GM11168 (cell line): Measurements from ENCODE around the gene CELF4.

Source experiments
- in situ Hi-C: fragments of 300-500 bp; cut with MboI; formaldehyde crosslinking; loops from one replicate; pipeline ENCODE4 v1.12.0; 2022; ENCODE audit warnings: low sequenced_read_pairs; ENCODE audit not compliant: unreplicated experiment

CELF4 gene

GRCh38 chr18:37451239-37451825 is 114.3 kb downstream of the CELF4 start:
- in situ Hi-C loops, result no loop called here

- in situ Hi-C loops, result no loop called here
These were observed 115.0 kb downstream of the CELF4 start for GRCh38 chr18:37450434-37451132.

- in situ Hi-C loops, result no loop called here
These were observed 116.0 kb downstream of the CELF4 start for GRCh38 chr18:37449618-37450017.

- in situ Hi-C loops, result no loop called here
These were observed 116.7 kb downstream of the CELF4 start for GRCh38 chr18:37448946-37449345.

DNA sequence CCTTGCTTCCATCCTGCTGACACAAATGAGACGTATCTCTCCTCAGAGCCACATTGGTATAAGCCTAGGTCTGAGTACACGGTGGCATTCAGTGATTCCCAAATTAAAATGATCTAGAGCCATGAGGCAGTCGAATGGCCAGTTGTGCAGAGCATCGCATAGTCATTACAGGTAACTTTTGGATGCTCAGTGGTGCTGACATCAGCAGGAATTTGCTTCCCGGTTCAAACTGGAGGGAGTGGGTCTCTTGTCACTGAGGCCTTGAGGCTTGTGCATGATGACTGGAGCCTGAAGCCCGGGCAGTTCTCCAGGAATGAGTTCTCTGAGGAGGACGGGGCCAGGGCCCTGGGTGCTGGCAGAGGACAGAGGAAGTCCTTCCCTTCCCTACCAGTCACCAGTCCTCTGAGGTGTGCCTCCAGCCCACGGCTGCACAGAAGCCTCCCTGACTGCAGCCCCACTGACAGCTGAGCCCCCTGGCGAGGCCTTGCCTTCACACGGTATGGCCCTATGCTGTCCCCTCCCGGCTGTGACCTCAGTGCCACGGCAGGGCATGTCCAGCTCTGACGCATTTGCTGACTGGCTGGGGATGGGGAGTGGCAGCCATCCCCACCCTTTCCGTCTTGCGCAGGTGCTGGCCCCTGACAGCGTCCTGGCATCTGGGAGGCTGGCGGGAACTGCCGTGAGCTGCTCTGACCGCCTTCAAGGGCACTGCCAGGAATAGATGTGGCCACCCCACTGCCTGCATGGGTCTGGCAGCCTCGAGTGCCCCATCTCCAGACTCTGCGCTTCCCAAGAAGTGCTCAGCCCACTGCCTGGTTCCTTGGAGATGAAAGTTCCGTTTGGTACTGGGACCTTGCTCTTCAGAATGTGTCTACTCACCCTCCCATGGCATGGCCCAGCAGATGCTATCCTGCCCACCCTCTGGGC is 117.4 kb downstream of the CELF4 start:
- in situ Hi-C loops, result no loop called here

GRCh38 chr18:37445836-37446235 is 119.8 kb downstream of the CELF4 start:
- in situ Hi-C loops, result no loop called here

- in situ Hi-C loops, result no loop called here
These were observed 120.2 kb downstream of the CELF4 start for GRCh38 chr18:37445368-37445767.

GRCh38 chr18:37443325-37444055 is 122.1 kb downstream of the CELF4 start:
- in situ Hi-C loops, result no loop called here

DNA sequence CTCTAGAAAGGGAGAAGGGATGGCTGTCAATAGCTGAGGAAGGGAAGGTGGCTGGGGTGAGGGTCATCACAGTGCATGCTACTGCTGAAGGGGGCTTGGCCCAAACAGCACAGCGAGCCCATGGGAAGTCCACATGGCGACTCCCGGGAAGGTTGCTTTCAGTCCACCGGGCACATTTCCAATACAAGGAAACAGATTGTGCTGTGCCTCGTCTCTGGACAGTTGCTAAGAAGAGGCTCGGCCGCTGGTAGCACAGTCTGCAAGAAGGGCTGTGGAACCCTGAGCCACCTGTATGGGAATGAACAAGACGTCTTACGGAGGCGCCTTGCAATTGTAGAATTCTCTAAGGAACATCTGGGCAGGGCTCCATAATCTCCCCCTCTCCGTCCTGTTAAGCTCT is 123.1 kb downstream of the CELF4 start:
- in situ Hi-C loops, result no loop called here

DNA sequence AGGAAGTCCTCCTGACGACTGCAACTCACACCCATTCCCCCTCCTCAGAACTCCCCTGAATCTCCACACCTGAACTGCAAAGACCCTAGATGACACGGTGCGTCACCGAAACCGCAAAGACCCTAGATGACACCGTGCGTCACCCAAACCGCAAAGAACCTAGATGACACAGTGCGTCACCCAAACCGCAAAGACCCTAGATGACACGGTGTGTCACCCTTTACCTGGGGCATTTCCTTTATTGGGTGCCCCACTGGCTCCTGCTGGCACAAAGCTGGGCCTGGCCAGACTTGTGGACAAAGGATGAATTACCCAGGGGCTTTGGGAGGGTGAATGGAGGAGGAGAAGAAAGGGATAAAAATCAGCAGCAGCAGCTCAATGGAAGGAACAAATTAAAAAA is 123.8 kb downstream of the CELF4 start:
- in situ Hi-C loops, result no loop called here

DNA sequence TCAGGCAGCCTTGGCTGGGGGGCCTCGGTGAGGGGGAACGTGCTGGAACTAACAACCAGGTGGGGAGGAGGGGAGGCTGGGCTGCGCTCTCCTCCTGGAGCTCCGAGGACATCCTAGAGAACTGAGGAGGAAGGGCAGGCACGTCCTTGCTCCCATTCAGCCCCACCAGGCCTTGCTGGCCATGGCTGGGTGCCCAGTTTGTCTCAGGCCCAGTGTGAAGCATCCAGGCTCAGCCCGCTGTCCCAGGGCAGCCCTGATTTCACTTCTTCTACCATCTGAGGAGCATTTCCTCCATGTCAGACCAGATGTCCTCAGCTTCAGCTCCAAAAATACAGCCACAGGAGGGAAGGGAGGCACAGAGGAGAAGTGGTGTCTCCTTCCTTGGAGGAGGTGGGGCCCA is 125.4 kb downstream of the CELF4 start:
- in situ Hi-C loops, result no loop called here

DNA sequence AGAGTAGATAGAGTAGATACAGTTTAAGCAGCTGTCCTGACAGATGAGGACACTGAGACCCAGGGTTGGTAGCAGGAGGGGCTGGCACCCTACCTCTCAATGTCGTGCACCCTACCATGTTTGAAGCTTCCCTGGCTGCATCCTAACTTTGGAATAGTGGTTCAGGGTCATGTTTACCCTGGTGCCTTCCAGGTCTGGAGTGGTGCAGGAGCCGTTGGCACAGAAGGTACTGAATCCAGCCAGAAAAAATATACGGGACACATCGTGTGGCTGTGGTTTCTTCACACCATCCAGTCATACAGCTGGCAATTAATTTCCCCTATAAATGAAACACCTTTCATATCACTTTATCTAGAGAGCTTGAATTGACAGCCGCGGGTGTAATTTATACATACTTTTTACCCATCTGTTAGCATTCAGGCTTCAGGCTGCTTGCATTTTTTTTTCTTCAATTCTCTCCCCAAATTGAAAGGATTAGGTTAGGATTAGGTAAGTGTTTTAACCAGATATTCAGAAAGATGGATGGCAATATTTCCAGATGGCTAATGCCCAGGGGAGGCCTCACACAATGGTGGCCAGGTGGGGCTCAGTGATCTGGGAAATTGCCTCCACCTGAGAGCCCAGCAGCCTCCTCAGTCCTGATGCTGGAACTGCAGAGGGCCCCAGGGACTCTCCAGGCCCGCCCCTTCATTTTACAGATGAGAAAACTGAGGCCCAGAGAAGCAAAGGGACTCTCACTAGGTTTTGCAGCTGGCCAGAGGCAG is 127.0 kb downstream of the CELF4 start:
- in situ Hi-C loops, result no loop called here

DNA sequence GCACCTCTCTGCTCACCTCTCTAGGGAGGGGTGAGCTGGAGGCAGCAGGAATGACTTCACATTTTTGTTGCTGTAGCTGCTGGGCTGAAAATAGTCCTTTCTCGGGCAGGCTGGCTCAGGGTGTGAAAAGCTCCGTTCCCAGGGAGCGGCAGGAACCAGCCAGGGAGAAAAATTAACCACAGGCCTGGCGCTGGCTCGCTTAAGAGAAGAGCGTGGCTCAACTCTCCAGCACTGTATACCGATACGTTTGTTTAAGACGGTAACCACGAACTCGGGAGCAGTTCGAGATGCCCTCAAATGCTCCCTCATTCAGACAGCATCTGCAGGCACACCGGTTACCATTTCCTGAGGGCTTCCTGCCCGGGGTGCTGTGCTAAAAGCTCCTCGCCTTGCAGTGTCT is 129.6 kb downstream of the CELF4 start:
- in situ Hi-C loops, result no loop called here

- in situ Hi-C loops, result no loop called here
These were observed 130.3 kb downstream of the CELF4 start for GRCh38 chr18:37435150-37435867.

- in situ Hi-C loops, result no loop called here
These were observed 131.3 kb downstream of the CELF4 start for GRCh38 chr18:37434161-37434860.

- in situ Hi-C loops, result no loop called here
These were observed 133.0 kb downstream of the CELF4 start for GRCh38 chr18:37432436-37433195.

- in situ Hi-C loops, result no loop called here
These were observed 135.1 kb downstream of the CELF4 start for GRCh38 chr18:37430357-37431076.
